GM18868 (cell line): ENCODE data around the gene SLCO2A1.

Experiments
- ATAC-seq: cut with Tn5 transposase; IDR thresholded peaks from one replicate; pipeline ENCODE4 v1.9.1; 2021; ENCODE audit warnings: mild to moderate bottlenecking, moderate library complexity; ENCODE audit not compliant: unreplicated experiment

SLCO2A1 gene

GRCh38 chr3:133983576-133984560, 45.9 kb downstream of the SLCO2A1 start:
- ATAC-seq: no peak

GRCh38 chr3:133983126-133983525, 46.6 kb downstream of the SLCO2A1 start:
- no peak for ATAC-seq

- no peak for ATAC-seq
These were observed 49.2 kb downstream of the SLCO2A1 start for GRCh38 chr3:133980550-133980949.

- no peak for ATAC-seq
These were observed 49.7 kb downstream of the SLCO2A1 start for GRCh38 chr3:133980035-133980434.

- ATAC-seq: no peak
These were observed 50.2 kb downstream of the SLCO2A1 start for GRCh38 chr3:133979553-133979952.

- no peak for ATAC-seq
These were observed 52.2 kb downstream of the SLCO2A1 start for GRCh38 chr3:133977568-133977967.

GRCh38 chr3:133973249-133973980, 56.3 kb downstream of the SLCO2A1 start:
- no peak for ATAC-seq

- no peak for ATAC-seq
These were observed 57.6 kb downstream of the SLCO2A1 start for GRCh38 chr3:133972156-133972555.

GRCh38 chr3:133970916-133971315, 58.8 kb downstream of the SLCO2A1 start:
- no peak for ATAC-seq

- no peak for ATAC-seq
These were observed 59.4 kb downstream of the SLCO2A1 start for GRCh38 chr3:133970339-133970738.

GRCh38 chr3:133967992-133968892, 61.5 kb downstream of the SLCO2A1 start:
- no peak for ATAC-seq

GRCh38 chr3:133966954-133967353, 62.8 kb downstream of the SLCO2A1 start:
- no peak for ATAC-seq

- no peak for ATAC-seq
These were observed 63.8 kb downstream of the SLCO2A1 start for GRCh38 chr3:133965906-133966305.

GRCh38 chr3:133965013-133965570, 64.6 kb downstream of the SLCO2A1 start:
- no peak for ATAC-seq

GRCh38 chr3:133964547-133964946, 65.2 kb downstream of the SLCO2A1 start:
- ATAC-seq: no peak

GRCh38 chr3:133963657-133964396, 65.9 kb downstream of the SLCO2A1 start:
- no peak for ATAC-seq

GRCh38 chr3:133962849-133963248, 66.9 kb downstream of the SLCO2A1 start:
- no peak for ATAC-seq

GRCh38 chr3:133958071-133958805, 71.5 kb downstream of the SLCO2A1 start:
- ATAC-seq: no peak

- no peak for ATAC-seq
These were observed 72.7 kb downstream of the SLCO2A1 start for GRCh38 chr3:133956982-133957381.
